GM12892 (cell line): ENCODE results near the gene NIPAL4.

ENCODE experiments used
- POLR2A ChIP-seq: IDR thresholded peaks from 2 replicates; pipeline ENCODE4 v1.6.1; 2011; ENCODE audit warnings: low read depth, low read length, control low read depth
- POLR2AphosphoS5 ChIP-seq: IDR thresholded peaks from 2 replicates; pipeline ENCODE4 v1.6.1; 2011; ENCODE audit warnings: low read depth, low read length, control low read depth
- TAF1 ChIP-seq: IDR thresholded peaks from 2 replicates; pipeline ENCODE4 v1.6.1; 2011; ENCODE audit warnings: low read depth, mild to moderate bottlenecking, control low read depth, low read length, borderline replicate concordance

DNA sequence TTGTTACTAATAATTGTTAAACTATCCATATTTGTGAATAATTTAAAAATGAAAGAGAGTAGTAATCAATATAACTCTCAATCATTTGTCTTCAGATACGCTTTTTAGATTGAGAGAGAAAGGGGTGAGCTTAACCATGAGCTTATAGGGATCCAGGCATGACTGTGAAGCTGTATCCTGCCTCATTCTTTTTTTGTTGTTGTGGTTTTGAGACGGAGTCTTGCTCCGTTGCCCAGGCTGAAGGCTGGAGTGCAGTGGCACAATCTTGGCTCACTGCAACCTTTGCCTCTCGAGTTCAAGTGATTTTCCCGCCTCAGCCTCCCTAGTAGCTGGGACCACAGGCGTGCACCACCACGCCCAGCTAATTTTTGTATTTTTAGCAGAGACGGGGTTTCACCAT lies 44.0 kb downstream of the NIPAL4 start:
- TF ChIP-seq POLR2A (no peak), POLR2AphosphoS5 (no peak), TAF1 (no peak)
